HG02852 (cell line): ENCODE measurements around the gene LRP3.

Source experiments
- ATAC-seq: cut with Tn5 transposase; IDR thresholded peaks from one replicate; pipeline ENCODE4 v1.9.1; 2021; ENCODE audit warnings: mild to moderate bottlenecking, moderate library complexity; ENCODE audit not compliant: unreplicated experiment

LRP3 gene

GRCh38 chr19:33251076-33251475 is 56.9 kb downstream of the LRP3 start:
- no peak for ATAC-seq

GRCh38 chr19:33251526-33252090 is 57.5 kb downstream of the LRP3 start:
- ATAC-seq, result no peak

DNA sequence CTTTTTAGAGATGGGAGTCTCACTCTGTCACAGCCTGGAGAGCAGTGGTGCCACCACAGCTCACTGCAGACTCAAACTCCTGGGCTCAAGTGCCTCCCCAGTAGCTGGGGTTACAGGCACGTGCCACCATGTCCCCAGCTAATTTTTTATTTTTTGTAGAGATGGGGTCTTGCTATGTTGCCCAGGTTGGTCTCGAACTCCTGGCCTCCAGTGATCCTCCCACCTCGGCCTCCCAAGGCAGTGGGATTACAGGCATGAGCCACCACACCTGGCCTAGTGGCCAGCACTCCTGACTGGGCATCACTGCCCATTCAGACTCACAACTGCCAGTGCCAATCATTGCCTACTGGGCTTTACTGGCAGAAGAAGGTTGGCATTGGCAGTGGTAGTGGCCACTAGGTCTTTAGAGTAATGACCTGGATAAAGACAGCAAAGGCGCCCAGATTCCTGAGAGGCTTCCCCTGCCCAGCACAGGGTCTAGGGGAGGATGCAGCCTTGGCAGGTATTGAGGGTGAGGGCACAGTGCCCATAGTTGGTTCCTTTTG is 58.4 kb downstream of the LRP3 start:
- ATAC-seq, result no peak

DNA sequence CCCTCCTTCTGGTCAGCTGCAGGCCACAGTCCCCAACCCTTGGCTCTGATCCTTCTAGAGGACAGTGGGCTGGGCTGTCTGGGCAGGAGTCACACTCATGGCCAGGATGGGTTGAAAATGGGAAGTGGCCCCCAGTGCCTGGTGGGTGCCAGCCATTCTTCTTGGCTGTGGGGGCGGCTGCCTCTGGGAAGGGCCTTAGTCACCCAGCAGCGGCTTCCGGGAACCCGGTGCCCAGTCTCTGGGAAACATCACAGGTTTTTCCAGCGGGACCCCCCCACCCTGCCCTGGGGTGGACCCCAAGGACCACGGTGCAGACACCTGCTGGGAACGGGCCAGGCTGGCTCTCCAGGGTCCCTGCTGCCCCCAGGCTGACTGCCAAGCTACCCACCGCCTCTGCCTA is 58.8 kb downstream of the LRP3 start:
- ATAC-seq, result no peak

- ATAC-seq, result no peak
Observed at GRCh38 chr19:33254245-33254824, 60.2 kb downstream of the LRP3 start.

GRCh38 chr19:33255781-33256180 is 61.7 kb downstream of the LRP3 start:
- no peak for ATAC-seq

DNA sequence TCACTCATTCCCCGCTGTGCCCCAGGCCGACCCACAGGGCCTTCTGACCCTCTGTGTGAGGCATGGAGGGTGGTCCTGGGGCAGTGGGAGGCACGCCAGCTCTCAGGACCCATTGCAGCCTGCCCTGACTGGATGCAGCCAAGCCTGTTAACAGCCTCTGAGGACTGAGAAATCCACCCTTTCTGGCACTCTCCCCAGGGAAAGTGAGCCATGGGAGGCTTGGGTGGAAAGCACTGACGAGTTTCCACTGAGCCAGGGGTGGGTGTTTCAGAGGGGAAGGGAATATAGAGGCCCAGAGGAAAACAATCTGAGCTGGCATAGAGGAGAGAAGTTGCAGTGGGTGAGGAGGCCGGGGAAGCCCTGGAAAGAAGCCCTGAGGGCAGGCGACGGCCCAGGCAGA is 62.1 kb downstream of the LRP3 start:
- ATAC-seq, result no peak

GRCh38 chr19:33257828-33258227 is 63.7 kb downstream of the LRP3 start:
- no peak for ATAC-seq
